Measurements from ENCODE around the gene TMEM170B. TPM values are rescaled to one million over a fixed set of nuclear protein-coding genes. Genes with fewer than 3 reads are reported as not detected.

TMEM170B gene
- polyA plus RNA-seq, 1 donor = 4.7 TPM

- no peaks in the 10 kb centered on the region for H3K4me1 ChIP-seq (ENCODE audit: control insufficient read depth, insufficient read depth, low read length)
- H3K4me3 ChIP-seq (ENCODE audit: low read length) = no peak overlapping the region
- H3K27me3 ChIP-seq (ENCODE audit: control insufficient read depth, insufficient read depth, low read length) = no peaks in the 10 kb centered on the region
- DNase-seq = peak; percentile 64 to 73
- no CpG with 5 or more reads among the region's 12 CpGs for WGBS (ENCODE audit: insufficient coverage, low lambda C conversion rate)
- H3K9me3 ChIP-seq (ENCODE audit: control insufficient read depth, low read depth, low read length) = no peaks in the 10 kb centered on the region
- no peak overlapping the region for H3K27ac ChIP-seq (ENCODE audit: low read length)
- no peaks in the 10 kb centered on the region for H3K36me3 ChIP-seq (ENCODE audit: control insufficient read depth, insufficient read depth, low read length)
Measured at GRCh38 chr6:11496152-11497060, 41.1 kb upstream of the TMEM170B start.

- H3K9me3 ChIP-seq (ENCODE audit: control insufficient read depth, low read depth, low read length) = no peaks in the 10 kb centered on the region
- 100% methylated on average over 2 of the region's 9 CpGs for WGBS (ENCODE audit: insufficient coverage, low lambda C conversion rate)
- H3K27me3 ChIP-seq (ENCODE audit: control insufficient read depth, insufficient read depth, low read length) = no peaks in the 10 kb centered on the region
- H3K36me3 ChIP-seq (ENCODE audit: control insufficient read depth, insufficient read depth, low read length) = no peaks in the 10 kb centered on the region
- DNase-seq = no peak
- H3K4me3 ChIP-seq (ENCODE audit: low read length) = no peak overlapping the region
- H3K4me1 ChIP-seq (ENCODE audit: control insufficient read depth, insufficient read depth, low read length) = no peaks in the 10 kb centered on the region
- H3K27ac ChIP-seq (ENCODE audit: low read length) = no peak overlapping the region
Measured at GRCh38 chr6:11497107-11497506, 40.4 kb upstream of the TMEM170B start.

- H3K36me3 ChIP-seq (ENCODE audit: control insufficient read depth, insufficient read depth, low read length) = no peaks in the 10 kb centered on the region
- H3K27me3 ChIP-seq (ENCODE audit: control insufficient read depth, insufficient read depth, low read length) = no peaks in the 10 kb centered on the region
- no peaks in the 10 kb centered on the region for H3K9me3 ChIP-seq (ENCODE audit: control insufficient read depth, low read depth, low read length)
- DNase-seq = no peak
- WGBS (ENCODE audit: insufficient coverage, low lambda C conversion rate) = no CpG with 5 or more reads among the region's 1 CpG
- no peak overlapping the region for H3K4me3 ChIP-seq (ENCODE audit: low read length)
- H3K27ac ChIP-seq (ENCODE audit: low read length) = no peak overlapping the region
- H3K4me1 ChIP-seq (ENCODE audit: control insufficient read depth, insufficient read depth, low read length) = no peaks in the 10 kb centered on the region
Measured at GRCh38 chr6:11497881-11498280, 39.7 kb upstream of the TMEM170B start.

- Histone ChIP-seq H3K4me3 (ENCODE audit: low read length) (no peak overlapping the region), H3K27ac (ENCODE audit: low read length) (no peak overlapping the region), H3K9me3 (ENCODE audit: control insufficient read depth, low read depth, low read length) (no peaks in the 10 kb centered on the region), H3K4me1 (ENCODE audit: control insufficient read depth, insufficient read depth, low read length) (no peaks in the 10 kb centered on the region), H3K27me3 (ENCODE audit: control insufficient read depth, insufficient read depth, low read length) (no peaks in the 10 kb centered on the region), H3K36me3 (ENCODE audit: control insufficient read depth, insufficient read depth, low read length) (no peaks in the 10 kb centered on the region)
- WGBS (ENCODE audit: insufficient coverage, low lambda C conversion rate) = no CpG with 5 or more reads among the region's 2 CpGs
- DNase-seq = no peak
Measured at GRCh38 chr6:11500008-11500407, 37.5 kb upstream of the TMEM170B start.

- 100% methylated on average over 1 of the region's 3 CpGs for WGBS (ENCODE audit: insufficient coverage, low lambda C conversion rate)
- H3K27me3 ChIP-seq (ENCODE audit: control insufficient read depth, insufficient read depth, low read length) = no peaks in the 10 kb centered on the region
Measured at GRCh38 chr6:11509471-11509870, 28.1 kb upstream of the TMEM170B start.

GRCh38 chr6:11514672-11515071, 22.9 kb upstream of the TMEM170B start:
- H3K27ac ChIP-seq (ENCODE audit: low read length) = no peak overlapping the region
- WGBS (ENCODE audit: insufficient coverage, low lambda C conversion rate) = 80% methylated on average over 2 of the region's 3 CpGs
- H3K4me1 ChIP-seq (ENCODE audit: control insufficient read depth, insufficient read depth, low read length) = no peaks in the 10 kb centered on the region
- no peak overlapping the region for H3K4me3 ChIP-seq (ENCODE audit: low read length)
- no peaks in the 10 kb centered on the region for H3K36me3 ChIP-seq (ENCODE audit: control insufficient read depth, insufficient read depth, low read length)
- no peak for DNase-seq
- no peaks in the 10 kb centered on the region for H3K27me3 ChIP-seq (ENCODE audit: control insufficient read depth, insufficient read depth, low read length)
- no peaks in the 10 kb centered on the region for H3K9me3 ChIP-seq (ENCODE audit: control insufficient read depth, low read depth, low read length)

More at GRCh38 chr6:11509471-11509870, 28.1 kb upstream of the TMEM170B start:
- Histone ChIP-seq H3K4me3 (ENCODE audit: low read length) (no peak overlapping the region), H3K27ac (ENCODE audit: low read length) (no peak overlapping the region), H3K9me3 (ENCODE audit: control insufficient read depth, low read depth, low read length) (no peaks in the 10 kb centered on the region), H3K4me1 (ENCODE audit: control insufficient read depth, insufficient read depth, low read length) (no peaks in the 10 kb centered on the region), H3K36me3 (ENCODE audit: control insufficient read depth, insufficient read depth, low read length) (no peaks in the 10 kb centered on the region)
- no peak for DNase-seq

GRCh38 chr6:11515763-11516162, 21.8 kb upstream of the TMEM170B start:
- H3K4me3 ChIP-seq (ENCODE audit: low read length) = no peak overlapping the region
- no peaks in the 10 kb centered on the region for H3K4me1 ChIP-seq (ENCODE audit: control insufficient read depth, insufficient read depth, low read length)
- no peaks in the 10 kb centered on the region for H3K27me3 ChIP-seq (ENCODE audit: control insufficient read depth, insufficient read depth, low read length)
- H3K27ac ChIP-seq (ENCODE audit: low read length) = no peak overlapping the region
- H3K9me3 ChIP-seq (ENCODE audit: control insufficient read depth, low read depth, low read length) = no peaks in the 10 kb centered on the region
- no peaks in the 10 kb centered on the region for H3K36me3 ChIP-seq (ENCODE audit: control insufficient read depth, insufficient read depth, low read length)
- WGBS (ENCODE audit: insufficient coverage, low lambda C conversion rate) = 0% methylated on average over 1 of the region's 3 CpGs
- no peak for DNase-seq

GRCh38 chr6:11522812-11523605, 14.5 kb upstream of the TMEM170B start:
- Histone ChIP-seq H3K4me3 (ENCODE audit: low read length) (no peak overlapping the region), H3K36me3 (ENCODE audit: control insufficient read depth, insufficient read depth, low read length) (no peaks in the 10 kb centered on the region), H3K27me3 (ENCODE audit: control insufficient read depth, insufficient read depth, low read length) (no peaks in the 10 kb centered on the region), H3K4me1 (ENCODE audit: control insufficient read depth, insufficient read depth, low read length) (no peaks in the 10 kb centered on the region), H3K9me3 (ENCODE audit: control insufficient read depth, low read depth, low read length) (no peaks in the 10 kb centered on the region), H3K27ac (ENCODE audit: low read length) (no peak overlapping the region)
- DNase-seq = no peak
- no CpG with 5 or more reads among the region's 4 CpGs for WGBS (ENCODE audit: insufficient coverage, low lambda C conversion rate)

- WGBS (ENCODE audit: insufficient coverage, low lambda C conversion rate) = no CpG with 5 or more reads among the region's 2 CpGs
- Histone ChIP-seq H3K9me3 (ENCODE audit: control insufficient read depth, low read depth, low read length) (no peaks in the 10 kb centered on the region), H3K4me3 (ENCODE audit: low read length) (no peak overlapping the region), H3K27me3 (ENCODE audit: control insufficient read depth, insufficient read depth, low read length) (no peaks in the 10 kb centered on the region), H3K27ac (ENCODE audit: low read length) (no peak overlapping the region), H3K4me1 (ENCODE audit: control insufficient read depth, insufficient read depth, low read length) (no peaks in the 10 kb centered on the region), H3K36me3 (ENCODE audit: control insufficient read depth, insufficient read depth, low read length) (no peaks in the 10 kb centered on the region)
- DNase-seq = peak in 1 of 2 donors; percentile 16
Measured at GRCh38 chr6:11525468-11526155, 11.9 kb upstream of the TMEM170B start.

- no peaks in the 10 kb centered on the region for H3K4me1 ChIP-seq (ENCODE audit: control insufficient read depth, insufficient read depth, low read length)
- WGBS (ENCODE audit: insufficient coverage, low lambda C conversion rate) = no CpG with 5 or more reads among the region's 3 CpGs
- no peaks in the 10 kb centered on the region for H3K27me3 ChIP-seq (ENCODE audit: control insufficient read depth, insufficient read depth, low read length)
- no peaks in the 10 kb centered on the region for H3K36me3 ChIP-seq (ENCODE audit: control insufficient read depth, insufficient read depth, low read length)
- H3K27ac ChIP-seq (ENCODE audit: low read length) = no peak overlapping the region
- no peaks in the 10 kb centered on the region for H3K9me3 ChIP-seq (ENCODE audit: control insufficient read depth, low read depth, low read length)
- DNase-seq = no peak
- H3K4me3 ChIP-seq (ENCODE audit: low read length) = no peak overlapping the region
Measured at GRCh38 chr6:11526156-11526505, 11.4 kb upstream of the TMEM170B start.
